A673 (cell line): ENCODE results near the gene DAD1. TPM values are rescaled to one million over a fixed set of nuclear protein-coding genes. Genes with fewer than 3 reads are reported as not detected.

Experiments used
- BruUV-seq: library from RNA; stranded (reverse); fragments of 400-500 nt; replicated peaks from 2 replicates; lab custom pipeline; 2021; lab: Mats Ljungman, UMichigan
- CTCF ChIA-PET: fragments of 300-600 bp; sonication (Branson Sonifier 250); formaldehyde crosslinking; loops from one replicate; lab custom pipeline; 2022; ENCODE audit warnings: antibody characterized with exemption; lab: Charles Lee
- POLR2A ChIA-PET: fragments of 300-600 bp; sonication (Branson Sonifier 250); formaldehyde crosslinking; loops from one replicate; lab custom pipeline; 2022; ENCODE audit warnings: antibody characterized with exemption; ENCODE audit not compliant: low non-redundant PET; lab: Charles Lee
- DNase-seq: peaks from one replicate; pipeline ENCODE4 v3.0.0-alpha.2; 2015; ENCODE audit warnings: low spot score
- H3K27ac ChIP-seq: fragments of 200-600 bp; sonication (generic); 2 replicates; pipeline ENCODE4 v1.5.1; 2016; ENCODE audit warnings: mixed run types, low read depth, mild to moderate bottlenecking, mixed read lengths, antibody characterized with exemption, low read length; ENCODE audit not compliant: poor library complexity, severe bottlenecking
- H3K27me3 ChIP-seq: fragments of 200-600 bp; sonication (generic); replicated peaks from 2 replicates; pipeline ENCODE4 v1.6.1; 2017; ENCODE audit warnings: mixed run types, low read depth, mild to moderate bottlenecking, mixed read lengths, antibody characterized with exemption, low read length; ENCODE audit not compliant: insufficient read depth, poor library complexity
- H3K36me3 ChIP-seq: fragments of 200-600 bp; sonication (generic); 2 replicates; pipeline ENCODE4 v1.6.1; 2016; ENCODE audit warnings: mixed run types, mild to moderate bottlenecking, mixed read lengths, antibody characterized with exemption, low read length; ENCODE audit not compliant: insufficient read depth, poor library complexity, severe bottlenecking
- H3K4me1 ChIP-seq: fragments of 200-600 bp; sonication (generic); 2 replicates; pipeline ENCODE4 v1.6.1; 2017; ENCODE audit warnings: mixed run types, mild to moderate bottlenecking, mixed read lengths, antibody characterized with exemption, low read length; ENCODE audit not compliant: insufficient read depth, poor library complexity, severe bottlenecking
- H3K4me3 ChIP-seq: fragments of 200-600 bp; sonication (generic); 2 replicates; pipeline ENCODE4 v1.5.1; 2016; ENCODE audit warnings: low read depth, mixed run types, mild to moderate bottlenecking, mixed read lengths, low read length; ENCODE audit not compliant: poor library complexity, severe bottlenecking
- H3K9me3 ChIP-seq: fragments of 200-600 bp; sonication (generic); 2 replicates; pipeline ENCODE4 v1.6.1; 2016; ENCODE audit warnings: mixed run types, low read depth, mild to moderate bottlenecking, mixed read lengths, antibody characterized with exemption, low read length; ENCODE audit not compliant: poor library complexity, severe bottlenecking
- EZH2 ChIP-seq: fragments of 200-600 bp; sonication (generic); IDR thresholded peaks from 2 replicates; pipeline ENCODE4 v1.6.1; 2017; ENCODE audit warnings: borderline replicate concordance, low read depth, mild to moderate bottlenecking, mixed read lengths, antibody characterized with exemption, low read length; ENCODE audit not compliant: poor library complexity, severe bottlenecking
- intact Hi-C: fragments of 100-400 bp; cut with micrococcal nuclease; formaldehyde crosslinking; loops from one replicate; pipeline ENCODE4 v1.10.0; 2022; ENCODE audit not compliant: unreplicated experiment
- total RNA-seq: library from RNA; stranded (reverse); gene quantifications from 2 replicates; pipeline ENCODE4 v1.2.3, GENCODE V29; 2021
- TF ChIP-seq, protein P1 (sequence below): fragments of 300-800, 200-600 bp; sonication (generic); conservative IDR thresholded peaks from 2 replicates; pipeline ENCODE4 v1.5.1; 2017; ENCODE audit warnings: low read depth, mild to moderate bottlenecking, antibody characterized with exemption, low read length, moderate library complexity, mixed read lengths

The DAD1 gene
- total RNA-seq, 1 experiment from 2014 or later, result 261 TPM

DNA sequence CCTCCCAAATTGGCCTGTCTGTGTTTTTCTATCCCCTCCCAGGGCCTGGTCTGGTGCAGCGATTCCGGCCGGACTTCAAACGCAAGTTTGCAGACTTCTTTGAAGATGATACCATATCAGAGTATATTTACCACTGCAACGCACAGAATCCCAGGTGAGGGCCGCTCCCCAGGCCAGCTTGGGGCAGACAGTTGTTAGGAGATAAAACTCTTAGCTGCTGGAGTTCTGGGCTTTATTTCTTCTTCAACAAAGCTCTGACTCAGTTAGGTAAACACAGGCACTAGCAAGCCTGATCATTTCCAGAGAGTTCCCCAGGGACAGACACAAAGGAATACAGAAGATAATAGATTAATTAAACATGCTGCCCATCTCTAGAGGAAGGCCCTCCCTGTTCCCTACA, 17.4 kb upstream of the DAD1 start:
- no peaks in the 10 kb centered on the region for H3K27me3 ChIP-seq
- H3K36me3 ChIP-seq, result peaks cover 60% of the 10 kb centered on the region
- no peak overlapping the region for H3K4me3 ChIP-seq
- intact Hi-C loops, result no loop called here
- TF ChIP-seq EZH2, result no peak
- TF ChIP-seq, protein P1, sequence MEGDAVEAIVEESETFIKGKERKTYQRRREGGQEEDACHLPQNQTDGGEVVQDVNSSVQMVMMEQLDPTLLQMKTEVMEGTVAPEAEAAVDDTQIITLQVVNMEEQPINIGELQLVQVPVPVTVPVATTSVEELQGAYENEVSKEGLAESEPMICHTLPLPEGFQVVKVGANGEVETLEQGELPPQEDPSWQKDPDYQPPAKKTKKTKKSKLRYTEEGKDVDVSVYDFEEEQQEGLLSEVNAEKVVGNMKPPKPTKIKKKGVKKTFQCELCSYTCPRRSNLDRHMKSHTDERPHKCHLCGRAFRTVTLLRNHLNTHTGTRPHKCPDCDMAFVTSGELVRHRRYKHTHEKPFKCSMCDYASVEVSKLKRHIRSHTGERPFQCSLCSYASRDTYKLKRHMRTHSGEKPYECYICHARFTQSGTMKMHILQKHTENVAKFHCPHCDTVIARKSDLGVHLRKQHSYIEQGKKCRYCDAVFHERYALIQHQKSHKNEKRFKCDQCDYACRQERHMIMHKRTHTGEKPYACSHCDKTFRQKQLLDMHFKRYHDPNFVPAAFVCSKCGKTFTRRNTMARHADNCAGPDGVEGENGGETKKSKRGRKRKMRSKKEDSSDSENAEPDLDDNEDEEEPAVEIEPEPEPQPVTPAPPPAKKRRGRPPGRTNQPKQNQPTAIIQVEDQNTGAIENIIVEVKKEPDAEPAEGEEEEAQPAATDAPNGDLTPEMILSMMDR, result no peak
- ChIA-PET CTCF (no interaction called here), POLR2A (no interaction called here)
- H3K27ac ChIP-seq, result no peak overlapping the region
- BruUV-seq, result no TSS peak
- no peaks in the 10 kb centered on the region for H3K9me3 ChIP-seq
- no peak for DNase-seq
- H3K4me1 ChIP-seq, result no peaks in the 10 kb centered on the region

DNA sequence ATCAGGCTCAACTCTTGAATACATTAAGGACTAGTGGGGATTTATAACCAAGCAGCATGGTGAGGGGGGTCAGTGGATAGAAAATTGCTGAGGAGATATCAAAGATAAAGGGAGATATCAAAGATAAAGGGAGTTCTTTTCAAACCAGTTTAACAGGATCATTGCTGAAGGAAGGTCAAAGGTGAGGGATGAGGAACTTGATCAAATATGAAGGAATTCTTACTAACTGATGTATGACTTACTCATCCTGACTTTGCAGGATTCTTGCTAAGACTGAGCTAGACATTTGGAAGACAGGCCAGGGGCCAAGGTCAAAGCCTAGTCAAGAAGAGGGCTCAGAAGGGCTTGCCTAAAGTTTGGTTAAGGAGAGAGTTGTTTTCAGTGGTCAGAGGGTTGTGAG, 13.8 kb upstream of the DAD1 start:
- H3K27ac ChIP-seq, result no peak overlapping the region
- CTCF ChIA-PET, result no interaction called here

DNA sequence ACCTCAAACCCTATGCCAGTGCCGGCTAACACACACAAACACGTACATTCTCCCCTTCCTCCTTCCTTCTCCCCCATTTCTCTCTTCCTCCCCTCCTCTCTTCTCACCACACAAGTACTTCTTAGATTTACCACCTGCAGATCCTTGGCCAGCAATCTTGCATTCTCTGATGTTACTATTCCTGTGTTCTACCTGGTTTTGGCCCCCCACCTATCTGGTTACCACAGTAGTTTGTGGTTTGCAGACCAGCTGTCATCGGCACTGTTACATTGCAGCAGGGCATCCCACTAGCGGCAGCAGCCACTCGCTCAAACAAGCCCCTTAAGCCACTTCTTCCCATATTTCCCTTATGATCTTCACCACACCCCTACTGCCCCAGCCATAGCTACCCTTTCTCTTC, 13.0 kb upstream of the DAD1 start:
- no peak overlapping the region for H3K27ac ChIP-seq
- intact Hi-C loops, result no loop called here
- no peak for DNase-seq
- H3K27me3 ChIP-seq, result no peaks in the 10 kb centered on the region
- ChIA-PET CTCF (interaction anchor here (1.1 kb wide), 1 partner anchor 252 kb away, joined by 3 read pairs; no protein-coding TSS in a partner anchor), POLR2A (interaction anchor here (0.7 kb wide), 1 partner anchor 45 kb away, joined by 4 read pairs; no protein-coding TSS in a partner anchor)
- TF ChIP-seq, protein P1, result no peak
- TF ChIP-seq EZH2, result no peak
- peaks cover 39% of the 10 kb centered on the region for H3K36me3 ChIP-seq
- no TSS peak for BruUV-seq
- H3K9me3 ChIP-seq, result no peaks in the 10 kb centered on the region
- peaks cover 6% of the 10 kb centered on the region for H3K4me1 ChIP-seq
- H3K4me3 ChIP-seq, result no peak overlapping the region

More for the DNA sequence above, 13.8 kb upstream of the DAD1 start:
- H3K4me3 ChIP-seq, result no peak overlapping the region
- H3K9me3 ChIP-seq, result no peaks in the 10 kb centered on the region
- H3K36me3 ChIP-seq, result peaks cover 44% of the 10 kb centered on the region
- POLR2A ChIA-PET, result no interaction called here
- intact Hi-C loops, result no loop called here
- BruUV-seq, result no TSS peak
- TF ChIP-seq, protein P1, result no peak
- no peak for TF ChIP-seq EZH2
- DNase-seq, result no peak
- H3K4me1 ChIP-seq, result peaks cover 6% of the 10 kb centered on the region
- no peaks in the 10 kb centered on the region for H3K27me3 ChIP-seq
